ENCODE measurements around the gene DAGLA. TPM values are rescaled to one million over a fixed set of nuclear protein-coding genes. Genes with fewer than 3 reads are reported as not detected.

Gene DAGLA
- total RNA-seq, 4 donors from 2014 or later, result 1.1 to 5.4 (median 3.0) TPM

DNA sequence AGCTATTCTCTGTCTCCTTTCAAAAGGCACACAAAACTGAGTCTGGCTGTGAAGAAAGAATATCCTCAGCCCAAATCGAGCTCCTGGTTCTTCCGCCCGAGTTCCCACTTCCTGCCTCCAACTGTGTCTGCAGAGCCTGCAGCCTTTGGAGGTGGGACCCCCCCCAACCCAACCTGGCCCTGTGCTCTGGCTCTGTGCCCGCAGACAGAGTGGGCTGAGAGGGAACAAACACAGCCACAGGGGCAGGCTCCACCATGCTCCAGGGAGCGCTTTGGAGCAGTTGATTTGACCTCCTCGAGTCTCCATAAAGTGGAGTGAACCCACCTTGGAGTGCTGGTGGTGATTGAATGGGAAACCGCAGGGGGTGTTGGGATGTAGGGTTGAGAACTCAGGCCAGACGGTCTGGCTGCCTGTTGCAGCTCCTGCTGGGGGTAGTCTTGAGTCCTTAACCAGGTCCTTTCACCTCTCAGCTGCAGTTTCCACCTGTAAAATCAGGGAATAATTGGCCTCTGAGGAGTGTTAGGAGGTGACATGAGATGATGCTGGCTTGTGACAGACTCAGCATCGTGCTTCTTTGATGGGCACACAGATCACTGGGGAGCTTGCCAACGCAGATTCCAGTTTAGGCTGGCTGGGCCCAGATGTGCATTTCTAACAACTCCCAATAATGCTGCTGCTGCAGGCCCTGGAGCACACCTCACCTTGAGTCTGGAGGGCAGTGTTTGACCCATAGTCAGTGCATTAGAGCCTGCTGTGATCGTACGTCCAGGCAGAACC, 11.4 kb downstream of the DAGLA start:
- 53 to 64% methylated on average over 9 to 12 of the region's 12 CpGs for WGBS, 2 donors

DNA sequence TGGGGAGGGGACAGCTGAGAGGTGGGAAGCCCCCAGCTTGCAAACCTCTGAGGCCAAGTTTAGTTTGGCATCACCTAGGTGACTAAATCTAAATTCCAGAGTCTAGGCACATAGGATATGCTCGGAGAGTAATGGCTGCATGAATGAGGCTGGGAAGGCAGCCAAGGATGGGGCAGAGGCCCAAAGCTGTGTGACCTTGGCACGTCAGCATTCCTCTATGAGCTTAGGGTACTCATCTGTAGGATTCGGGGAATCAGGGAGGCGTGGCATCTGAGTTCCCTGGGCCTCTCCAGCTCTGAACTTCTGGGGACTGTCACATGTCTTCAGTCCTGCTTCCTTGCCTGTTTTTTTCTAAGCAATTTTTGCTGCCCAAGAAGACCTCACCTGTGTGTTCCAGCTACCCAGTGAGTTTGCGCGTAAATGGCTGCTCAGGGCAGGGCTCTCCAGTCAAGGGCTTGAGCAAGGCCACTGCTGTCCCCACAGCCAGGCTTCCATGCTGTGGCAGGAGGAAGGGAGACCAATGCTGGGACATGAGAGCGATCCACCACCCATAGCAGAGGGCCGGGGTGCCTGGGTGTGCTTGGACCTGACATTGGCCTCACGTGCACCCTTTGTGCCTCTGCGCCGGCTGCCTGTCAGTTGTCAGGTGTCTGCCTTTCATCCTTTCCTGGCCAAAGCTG, 13.9 kb downstream of the DAGLA start:
- Histone ChIP-seq H3K36me3 (no peaks in the 10 kb centered on the region), H3K9me3 (no peaks in the 10 kb centered on the region), H3K27ac (peak overlapping the region in 3 of 4 donors; percentile 76 to 90 (median 84)), H3K27me3 (no peaks in the 10 kb centered on the region), H3K4me3 (no peak overlapping the region), H3K4me1 (peaks cover 0 to 58% (median 46%) of the 10 kb centered on the region in 4 donors)
- 71 to 76% methylated on average over 11 of the region's 11 CpGs for WGBS, 2 donors
- no peak for TF ChIP-seq EP300 (IDR thresholded peaks at IDR 0.05)
- no peak for TF ChIP-seq POLR2A (IDR thresholded peaks at IDR 0.05)
- TF ChIP-seq, protein P1, sequence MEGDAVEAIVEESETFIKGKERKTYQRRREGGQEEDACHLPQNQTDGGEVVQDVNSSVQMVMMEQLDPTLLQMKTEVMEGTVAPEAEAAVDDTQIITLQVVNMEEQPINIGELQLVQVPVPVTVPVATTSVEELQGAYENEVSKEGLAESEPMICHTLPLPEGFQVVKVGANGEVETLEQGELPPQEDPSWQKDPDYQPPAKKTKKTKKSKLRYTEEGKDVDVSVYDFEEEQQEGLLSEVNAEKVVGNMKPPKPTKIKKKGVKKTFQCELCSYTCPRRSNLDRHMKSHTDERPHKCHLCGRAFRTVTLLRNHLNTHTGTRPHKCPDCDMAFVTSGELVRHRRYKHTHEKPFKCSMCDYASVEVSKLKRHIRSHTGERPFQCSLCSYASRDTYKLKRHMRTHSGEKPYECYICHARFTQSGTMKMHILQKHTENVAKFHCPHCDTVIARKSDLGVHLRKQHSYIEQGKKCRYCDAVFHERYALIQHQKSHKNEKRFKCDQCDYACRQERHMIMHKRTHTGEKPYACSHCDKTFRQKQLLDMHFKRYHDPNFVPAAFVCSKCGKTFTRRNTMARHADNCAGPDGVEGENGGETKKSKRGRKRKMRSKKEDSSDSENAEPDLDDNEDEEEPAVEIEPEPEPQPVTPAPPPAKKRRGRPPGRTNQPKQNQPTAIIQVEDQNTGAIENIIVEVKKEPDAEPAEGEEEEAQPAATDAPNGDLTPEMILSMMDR (IDR thresholded peaks at IDR 0.05), result no peak
- no peak for DNase-seq (ENCODE audit: low spot score in 2 of 2)

More for the DNA sequence above, 11.4 kb downstream of the DAGLA start:
- Histone ChIP-seq H3K27me3 (no peaks in the 10 kb centered on the region), H3K4me3 (no peak overlapping the region), H3K4me1 (peaks cover 0 to 51% (median 27%) of the 10 kb centered on the region in 4 donors), H3K9me3 (no peaks in the 10 kb centered on the region), H3K27ac (no peak overlapping the region), H3K36me3 (no peaks in the 10 kb centered on the region)
- DNase-seq (ENCODE audit: low spot score in 2 of 2), result no peak
- TF ChIP-seq EP300 (IDR thresholded peaks at IDR 0.05), result no peak
- TF ChIP-seq, protein P1 (IDR thresholded peaks at IDR 0.05), result no peak
- no peak for TF ChIP-seq POLR2A (IDR thresholded peaks at IDR 0.05)

DNA sequence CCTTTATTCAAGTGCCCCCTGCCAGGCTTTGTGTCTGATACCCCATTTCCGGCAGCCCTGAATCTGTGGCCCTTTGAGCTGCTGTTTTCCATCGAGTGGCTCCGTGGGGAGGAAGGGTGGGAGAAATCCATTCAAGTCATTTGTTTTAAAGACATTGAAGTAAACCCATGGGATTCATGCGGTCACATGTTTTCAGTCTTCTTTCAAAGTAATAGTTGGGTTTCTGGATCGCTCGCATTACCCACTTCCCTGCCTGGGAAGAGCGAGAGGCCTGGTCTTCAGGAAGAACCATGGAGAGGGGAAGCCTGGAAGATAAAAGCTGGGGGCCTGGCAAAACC, 14.4 kb downstream of the DAGLA start:
- 60 to 79% methylated on average over 7 of the region's 7 CpGs for WGBS, 2 donors
- peak overlapping the region; percentile 76 to 90 (median 84) for H3K27ac ChIP-seq
- H3K9me3 ChIP-seq, result no peaks in the 10 kb centered on the region
- H3K36me3 ChIP-seq, result no peaks in the 10 kb centered on the region
- no peak for DNase-seq (ENCODE audit: low spot score in 2 of 2)
- H3K4me3 ChIP-seq, result no peak overlapping the region
- H3K27me3 ChIP-seq, result no peaks in the 10 kb centered on the region
- TF ChIP-seq, protein P1 (IDR thresholded peaks at IDR 0.05), result no peak
- TF ChIP-seq POLR2A (IDR thresholded peaks at IDR 0.05) (no peak), EP300 (IDR thresholded peaks at IDR 0.05) (no peak)
- peaks cover 0 to 61% (median 47%) of the 10 kb centered on the region in 4 donors for H3K4me1 ChIP-seq

DNA sequence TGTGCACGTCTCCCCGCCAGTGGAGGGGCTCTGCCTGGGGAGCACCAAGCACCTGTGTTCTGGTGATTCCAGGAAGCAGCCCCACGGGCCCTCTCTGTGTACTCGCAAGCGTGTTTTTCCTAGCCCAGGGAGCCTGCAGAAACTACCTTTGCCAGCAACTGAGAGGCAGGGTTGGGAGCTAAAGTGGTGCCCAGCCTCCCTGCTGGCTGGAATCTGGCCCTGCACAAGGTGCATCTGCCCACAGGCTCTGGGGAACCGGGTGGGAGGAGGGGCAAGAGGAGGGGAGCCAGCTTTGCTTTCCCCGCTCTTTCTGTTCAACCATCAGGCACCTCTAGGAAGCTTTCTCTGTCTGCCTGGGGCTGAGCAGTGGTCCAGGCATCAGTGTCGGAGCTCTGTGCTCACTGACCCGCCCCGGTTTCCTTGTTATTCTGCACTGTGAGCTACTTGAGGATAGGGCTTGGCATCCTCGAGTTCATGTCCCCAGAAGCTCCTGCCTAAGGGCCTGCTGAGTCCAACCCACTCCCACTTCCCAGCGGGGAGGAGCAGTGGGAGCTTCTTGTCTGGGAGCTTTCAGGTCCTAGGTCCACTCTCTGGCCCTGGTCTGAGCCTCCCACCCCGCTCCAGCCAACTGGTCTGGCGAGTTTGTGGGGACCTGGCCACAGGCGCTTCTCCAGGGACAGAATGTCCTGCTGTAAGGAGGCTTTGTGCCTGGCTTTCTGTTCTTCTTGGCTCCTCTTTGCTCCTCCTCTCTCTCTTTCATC, 14.9 kb downstream of the DAGLA start:
- Histone ChIP-seq H3K27me3 (no peaks in the 10 kb centered on the region), H3K9me3 (no peaks in the 10 kb centered on the region), H3K36me3 (no peaks in the 10 kb centered on the region), H3K27ac (peak overlapping the region; percentile 76 to 90 (median 84)), H3K4me3 (peak overlapping the region in 3 of 4 donors; percentile 1 to 26 (median 11)), H3K4me1 (peaks cover 0 to 66% (median 51%) of the 10 kb centered on the region in 4 donors)
- TF ChIP-seq, protein P1 (IDR thresholded peaks at IDR 0.05), result peak in 1 of 5 experiments; percentile 15
- TF ChIP-seq POLR2A (IDR thresholded peaks at IDR 0.05) (no peak), EP300 (IDR thresholded peaks at IDR 0.05) (peak; percentile 11 to 12)
- 47 to 59% methylated on average over 12 to 15 of the region's 15 CpGs for WGBS, 2 donors
- DNase-seq (ENCODE audit: low spot score in 2 of 2), result peak in 1 of 2 donors; percentile 19

All from tibial nerve (tissue), 4 donors.